GM19467 (cell line): ENCODE results near the gene RASD2.

Source experiments
- ATAC-seq: cut with Tn5 transposase; IDR thresholded peaks from one replicate; pipeline ENCODE4 v1.9.1; 2021; ENCODE audit warnings: mild to moderate bottlenecking, moderate library complexity; ENCODE audit not compliant: unreplicated experiment

RASD2 gene

DNA sequence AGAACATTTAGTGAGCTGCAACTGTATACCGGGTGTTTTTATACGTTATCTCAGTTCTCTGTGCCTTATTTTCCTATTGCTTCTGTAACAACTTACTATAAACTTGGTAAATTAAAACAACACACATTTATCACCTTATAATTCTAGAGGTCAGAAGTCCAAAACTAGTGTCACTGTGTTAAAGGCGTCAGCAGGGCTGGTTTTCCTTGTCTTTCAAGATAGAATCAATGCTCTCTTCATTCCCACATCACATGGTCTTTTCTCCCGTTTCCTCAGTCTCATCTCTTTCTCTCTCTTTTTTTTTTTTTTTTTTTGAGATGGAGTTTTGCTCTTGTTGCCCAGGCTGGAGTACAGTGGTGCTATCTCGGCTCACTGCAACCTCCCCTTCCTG, 40.4 kb downstream of the RASD2 start:
- ATAC-seq: no peak

DNA sequence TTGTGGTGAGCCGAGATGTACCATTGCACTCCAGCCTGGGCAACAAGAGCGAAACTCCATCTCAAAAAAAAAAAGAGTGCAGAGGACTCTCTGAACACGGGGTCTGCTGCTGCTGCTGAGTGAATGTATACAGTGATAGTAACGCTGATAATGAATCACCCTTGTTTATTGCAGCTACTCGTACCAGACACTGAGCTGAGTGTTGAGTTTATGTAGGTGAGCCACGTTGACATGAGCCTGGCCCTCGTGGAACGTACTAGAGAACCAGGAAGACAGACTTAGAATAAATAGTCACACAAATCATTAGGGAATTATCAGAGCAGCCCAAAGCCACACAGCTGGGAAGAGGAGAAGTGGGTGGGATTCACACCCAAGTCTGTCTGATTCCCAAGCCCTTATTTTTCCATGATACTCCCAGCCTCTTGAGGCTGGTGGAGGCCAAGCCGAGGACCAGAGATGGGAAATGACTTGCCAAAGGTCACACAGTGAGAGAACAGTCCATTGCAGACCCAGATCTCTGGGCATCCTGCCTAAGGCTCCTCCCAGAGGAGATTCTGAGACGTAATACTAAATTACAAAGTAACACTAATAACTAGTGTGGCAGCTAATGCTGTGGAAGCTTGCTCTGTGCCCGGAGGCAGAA, 41.7 kb downstream of the RASD2 start:
- no peak for ATAC-seq

DNA sequence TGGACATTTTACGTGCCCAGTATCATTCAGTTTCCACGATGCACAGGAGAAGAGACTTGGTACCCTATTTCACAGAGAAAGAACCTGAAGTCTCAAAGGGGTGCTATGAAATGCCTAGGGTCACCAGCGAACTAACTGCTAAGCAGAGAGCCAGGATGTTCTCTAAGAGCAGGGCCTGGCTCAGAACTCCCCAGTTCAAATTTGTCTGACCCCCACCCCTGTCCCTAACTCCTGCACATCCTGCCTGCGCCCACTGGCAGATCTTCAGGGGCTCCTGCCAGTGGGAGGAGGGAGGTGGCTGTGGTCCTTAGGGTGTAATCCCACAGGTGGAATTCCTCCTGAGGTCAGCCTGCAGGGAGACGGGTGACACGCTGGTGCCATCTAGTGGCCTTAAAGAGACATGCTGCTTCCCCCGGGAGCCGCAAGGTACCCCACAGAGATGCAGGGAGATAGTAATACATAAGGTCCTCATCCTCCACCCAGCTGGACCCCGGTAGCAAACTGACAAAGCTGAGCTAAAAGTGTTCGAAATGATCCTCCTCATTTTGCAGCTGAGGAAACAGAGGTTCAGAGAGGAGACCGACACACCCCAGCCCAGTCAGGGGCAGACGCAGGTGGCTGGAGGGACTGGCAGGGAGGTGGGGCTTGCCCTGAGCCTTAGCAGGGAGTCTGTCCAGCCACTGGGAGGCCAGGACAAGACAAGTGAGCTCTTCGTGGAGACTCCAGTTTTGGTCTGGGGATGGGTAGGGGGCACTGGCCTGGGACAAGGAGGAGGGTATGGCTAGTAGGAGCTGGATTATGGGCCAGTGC, 42.4 kb downstream of the RASD2 start:
- ATAC-seq: no peak

DNA sequence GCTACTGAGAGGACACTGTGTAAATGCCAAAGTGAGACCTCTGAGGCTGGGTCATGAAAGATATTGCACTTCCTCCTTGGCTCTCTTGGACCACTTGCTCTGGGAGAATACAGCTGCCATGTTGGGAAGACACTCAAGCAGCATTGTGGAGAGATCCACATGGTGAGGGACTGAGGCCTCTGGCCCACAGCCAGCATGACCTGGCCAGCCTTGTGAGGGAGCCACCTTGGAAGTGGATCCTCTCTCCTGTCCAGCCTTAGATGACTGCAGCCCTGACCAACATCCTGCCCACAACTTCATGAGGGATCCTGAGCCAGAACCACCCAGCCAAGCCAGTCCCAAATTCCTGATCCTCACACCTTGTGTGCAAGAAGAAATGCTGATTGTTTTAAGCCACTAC, 46.1 kb downstream of the RASD2 start:
- ATAC-seq: no peak

DNA sequence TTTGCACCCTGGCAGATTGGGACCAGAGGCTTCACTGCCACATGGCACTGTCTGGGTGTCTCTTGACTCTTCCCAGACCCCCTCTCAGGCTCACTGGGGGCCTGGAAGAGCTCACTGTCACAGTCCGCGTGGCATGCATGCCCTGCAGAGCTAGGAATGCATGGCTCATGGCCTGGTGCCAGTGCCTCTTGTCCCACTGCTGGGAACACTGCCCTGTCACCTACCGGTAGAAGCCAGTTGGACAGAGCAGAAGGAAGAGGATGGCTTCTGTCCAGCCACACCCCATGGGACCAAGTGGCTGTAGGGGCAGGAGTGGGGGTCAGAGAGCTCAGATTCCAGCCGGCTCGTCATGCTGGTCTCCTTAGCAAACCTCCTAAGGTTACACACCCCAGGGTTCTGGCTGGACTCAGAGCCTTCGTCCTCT, 46.8 kb downstream of the RASD2 start:
- ATAC-seq: no peak

DNA sequence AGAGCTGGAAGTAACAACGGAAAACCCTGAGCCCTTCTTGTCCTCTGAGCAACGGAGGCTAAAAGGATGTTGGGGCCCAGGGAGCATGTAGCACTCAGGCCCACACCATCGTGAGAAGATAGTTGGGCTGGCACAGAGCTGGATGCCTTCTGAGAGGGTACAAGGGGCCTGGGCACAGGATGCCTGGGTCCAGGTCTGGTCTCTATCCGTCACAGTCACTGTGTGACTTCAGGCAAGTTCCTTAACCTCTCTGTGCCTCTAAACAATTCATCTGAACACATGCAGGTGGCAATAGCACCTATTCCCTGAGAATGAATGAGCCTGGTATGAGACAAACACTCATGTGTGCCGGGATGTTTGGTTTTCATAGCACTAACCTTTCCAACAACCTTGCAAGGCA, 47.3 kb downstream of the RASD2 start:
- ATAC-seq: no peak

DNA sequence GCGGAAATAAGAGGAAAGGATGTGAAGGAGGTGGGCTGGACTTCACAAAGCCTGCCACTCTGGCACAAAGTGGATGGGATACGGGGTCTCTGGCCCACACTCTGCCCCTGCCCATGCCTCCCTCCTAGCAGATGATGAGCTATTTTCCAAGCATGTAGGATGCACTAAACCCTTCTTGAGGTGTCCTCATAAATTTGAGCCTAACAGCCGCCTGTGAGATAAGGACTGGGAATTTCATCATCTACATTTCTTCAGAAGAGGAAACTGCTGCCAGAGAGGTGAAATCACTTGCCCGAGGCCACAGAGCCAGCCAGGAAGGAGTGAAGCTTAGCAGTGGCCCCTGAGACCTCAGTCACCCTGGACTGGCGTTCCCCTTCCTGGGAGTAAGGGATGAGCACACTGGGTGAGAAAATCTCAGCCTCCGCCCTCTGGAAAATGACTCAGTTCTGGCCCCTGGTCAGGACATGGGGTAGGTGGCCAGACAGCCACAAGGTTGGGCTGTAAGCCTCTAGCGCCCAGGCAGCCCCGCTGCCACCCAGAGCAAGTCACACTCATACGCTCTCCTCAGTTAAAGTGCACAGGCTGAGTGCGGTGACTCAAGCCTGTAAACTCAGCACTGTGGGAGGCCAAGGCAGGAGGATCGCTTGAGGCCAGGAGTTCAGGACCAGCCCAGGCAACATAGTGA, 48.6 kb downstream of the RASD2 start:
- no peak for ATAC-seq

DNA sequence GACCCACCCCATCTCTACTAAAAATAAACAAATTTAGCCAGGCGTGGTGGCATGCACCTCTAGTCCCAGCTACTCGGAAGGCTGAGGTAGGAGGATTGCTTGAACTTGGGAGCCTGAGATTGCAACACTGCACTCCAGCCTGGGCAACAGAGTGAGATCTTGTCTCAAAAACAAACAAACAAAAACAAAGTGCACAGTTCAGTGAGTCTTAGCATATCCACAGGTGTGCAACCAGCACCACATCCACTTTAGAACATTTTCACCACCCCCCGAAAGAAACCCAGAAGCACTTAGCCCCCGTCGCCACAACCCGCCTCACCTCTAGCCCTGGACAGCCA, 49.1 kb downstream of the RASD2 start:
- ATAC-seq: no peak

DNA sequence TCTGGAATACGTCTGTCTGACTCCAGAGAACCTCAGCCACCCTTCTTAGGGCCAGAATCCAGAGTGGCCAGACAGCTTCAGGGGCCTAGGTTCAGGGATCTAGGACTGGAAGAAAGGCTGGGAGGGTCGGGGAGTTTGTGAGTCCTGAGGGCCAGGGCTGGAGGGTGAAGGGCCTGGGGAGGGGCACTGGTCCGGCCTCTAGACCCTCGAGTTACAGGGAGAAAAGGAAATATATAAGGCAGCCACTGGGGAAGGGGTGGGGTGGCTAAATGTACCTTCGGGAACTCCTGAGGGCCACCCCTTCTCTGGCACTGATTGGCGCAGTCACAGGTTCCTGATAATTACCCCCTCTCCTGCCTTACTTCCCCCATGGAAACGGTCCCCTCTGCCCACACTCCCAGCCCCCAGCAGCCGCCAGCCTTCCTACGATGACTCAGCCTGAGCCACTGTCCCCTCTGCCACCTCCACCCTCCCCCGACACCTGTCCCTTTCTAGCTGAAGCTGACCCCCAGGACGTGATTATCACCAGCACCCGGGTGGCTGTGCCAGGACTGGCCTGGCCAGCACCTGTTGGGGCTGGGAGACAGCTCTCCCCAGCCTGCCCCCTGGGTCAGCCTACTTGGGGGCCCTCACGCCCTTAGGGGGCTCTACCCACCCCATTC, 50.1 kb downstream of the RASD2 start:
- no peak for ATAC-seq

DNA sequence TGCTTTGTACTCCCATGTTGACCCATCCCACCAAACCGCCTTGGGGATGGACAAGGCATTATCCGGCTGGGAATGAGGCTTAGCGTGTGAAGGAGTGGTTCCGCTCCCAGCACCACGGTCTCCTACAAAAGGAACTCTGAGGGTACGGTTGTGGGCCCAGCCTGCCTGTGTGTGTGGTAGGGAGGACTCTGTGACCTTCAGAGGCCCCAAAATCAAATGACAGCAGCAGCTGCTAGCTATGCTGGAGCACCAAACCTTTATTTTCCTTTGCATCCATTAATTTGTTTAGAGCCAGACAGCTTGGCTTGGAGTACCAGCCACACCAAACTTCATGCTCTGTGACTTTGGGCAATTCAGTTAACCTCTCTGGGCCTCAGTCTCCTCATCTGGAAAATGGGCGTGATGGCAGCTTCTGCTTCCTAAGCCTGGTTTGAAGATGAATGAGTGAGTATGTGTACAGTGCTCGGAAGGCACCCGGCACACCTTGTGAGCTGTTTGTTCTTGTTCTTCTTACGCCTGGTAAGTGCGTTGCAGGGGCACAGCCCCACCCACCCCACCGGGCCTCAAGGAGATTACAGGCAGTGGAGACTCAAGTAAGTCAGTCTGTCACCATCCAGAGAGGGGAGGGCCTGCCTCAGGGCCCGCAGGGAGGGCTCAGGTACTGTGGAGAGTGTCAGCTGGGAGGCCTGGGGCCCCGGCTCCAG, 51.2 kb downstream of the RASD2 start:
- ATAC-seq: no peak

DNA sequence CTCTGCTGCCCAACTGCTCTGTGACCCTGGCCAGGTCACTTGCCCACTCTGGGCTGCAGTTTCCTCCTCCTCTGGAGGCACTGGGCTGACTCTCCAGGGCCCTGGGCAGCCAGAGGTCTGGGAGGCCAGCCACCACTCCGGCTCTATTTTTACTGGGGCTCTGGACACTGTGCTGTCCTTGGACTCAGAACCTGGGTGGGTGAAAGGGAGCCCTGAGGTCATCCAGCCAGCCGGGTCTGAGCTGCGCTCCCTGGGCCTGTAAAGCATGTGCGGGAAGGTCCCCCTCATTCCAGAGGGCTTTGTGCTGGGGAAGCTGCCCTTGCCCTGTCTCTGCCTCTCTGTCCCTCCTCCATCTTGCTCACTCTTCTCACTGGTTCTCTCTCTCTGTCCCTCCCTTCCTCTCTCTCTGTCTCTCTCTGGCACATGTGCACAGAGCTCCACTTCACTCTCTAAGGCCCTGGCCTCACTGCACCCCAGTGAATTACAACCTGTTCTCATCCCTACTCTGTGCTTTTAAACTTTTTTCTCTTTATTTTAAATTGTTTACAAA, 51.9 kb downstream of the RASD2 start:
- no peak for ATAC-seq

DNA sequence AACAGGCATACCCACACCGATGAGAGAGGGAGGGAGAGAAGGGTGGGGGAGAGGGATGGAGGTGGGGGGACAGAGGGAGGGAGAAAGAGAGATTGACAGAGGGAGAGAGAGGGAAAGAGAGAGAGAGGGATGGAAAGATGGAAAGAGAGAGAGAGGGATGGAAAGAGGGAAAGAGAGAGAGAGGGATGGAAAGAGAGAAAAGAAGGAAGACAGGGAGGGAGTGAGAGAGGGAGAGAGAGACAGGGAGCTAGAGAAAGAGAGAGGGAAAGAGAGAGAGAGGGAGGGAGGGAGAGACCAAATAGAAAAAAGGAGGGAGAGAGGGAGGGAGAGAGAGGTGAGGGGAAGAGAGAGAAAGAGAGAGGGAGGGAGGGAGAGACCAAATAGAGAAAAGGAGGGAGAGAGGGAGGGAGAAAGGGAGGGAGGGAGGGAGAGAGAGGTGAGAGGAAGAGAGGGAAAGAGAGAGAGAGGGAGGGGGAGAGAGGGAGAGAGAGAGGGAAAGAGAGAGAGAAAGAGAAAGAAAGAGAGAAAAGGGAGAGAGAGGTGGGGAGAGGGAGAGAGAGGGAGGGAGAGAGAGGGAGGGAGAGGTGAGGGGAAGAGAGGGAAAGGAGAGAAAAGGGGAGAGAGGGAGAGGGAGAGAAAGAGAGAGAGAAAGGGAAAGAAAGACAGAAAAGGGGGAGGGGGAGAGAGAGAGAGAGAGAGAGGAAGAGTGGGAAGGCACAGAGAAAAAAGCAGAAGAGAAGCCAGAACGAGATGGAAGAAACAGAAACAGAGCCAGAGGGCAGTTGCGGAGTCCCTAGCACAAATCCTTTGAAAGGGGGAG, 52.6 kb downstream of the RASD2 start:
- no peak for ATAC-seq

DNA sequence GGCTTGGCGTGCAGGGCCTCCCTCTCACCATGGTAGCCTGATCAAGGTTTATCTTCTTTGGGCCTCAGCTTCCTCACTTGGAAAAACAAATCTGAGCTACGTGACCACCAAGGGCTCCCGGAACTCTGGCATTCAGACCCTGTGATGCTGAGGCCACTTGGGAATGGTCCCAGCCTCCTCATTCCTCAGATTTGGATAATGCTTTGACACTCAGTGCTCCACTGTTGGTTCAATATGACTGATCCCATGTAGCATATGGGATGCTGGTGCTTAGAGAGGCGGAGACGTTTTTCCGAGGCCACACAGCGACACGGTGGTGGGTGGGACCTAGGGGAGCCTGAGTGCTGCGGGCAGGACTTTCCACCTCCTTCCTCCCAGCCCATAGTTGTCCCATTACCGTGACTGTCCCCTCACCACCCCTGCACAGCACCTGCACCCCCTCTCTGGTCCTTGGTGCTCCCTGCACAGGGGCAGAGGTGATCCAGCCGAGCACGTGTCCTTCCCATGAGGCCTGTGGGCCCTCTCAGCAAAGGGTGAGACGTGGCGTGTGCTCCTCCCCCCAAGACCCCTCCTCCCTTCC, 53.4 kb downstream of the RASD2 start:
- no peak for ATAC-seq

DNA sequence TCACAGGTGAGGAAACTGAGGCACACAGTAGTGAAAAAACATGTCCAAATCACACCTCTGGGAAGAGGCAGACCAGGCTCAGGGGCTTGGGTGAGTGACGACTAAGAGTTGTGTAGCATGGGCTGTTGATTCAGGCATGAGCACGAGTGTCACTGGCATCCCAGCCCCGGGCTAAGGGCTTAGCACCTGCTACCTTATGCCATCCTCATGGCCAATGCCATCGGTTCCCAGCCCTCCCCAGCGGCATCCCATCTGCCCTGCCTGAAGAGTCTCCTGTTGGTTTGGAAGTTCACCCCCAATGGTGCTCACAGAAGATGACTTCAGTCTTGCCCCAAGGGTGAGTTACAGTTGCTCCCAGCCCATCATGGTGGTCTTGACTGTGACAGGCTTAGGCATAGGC, 54.1 kb downstream of the RASD2 start:
- ATAC-seq: no peak

DNA sequence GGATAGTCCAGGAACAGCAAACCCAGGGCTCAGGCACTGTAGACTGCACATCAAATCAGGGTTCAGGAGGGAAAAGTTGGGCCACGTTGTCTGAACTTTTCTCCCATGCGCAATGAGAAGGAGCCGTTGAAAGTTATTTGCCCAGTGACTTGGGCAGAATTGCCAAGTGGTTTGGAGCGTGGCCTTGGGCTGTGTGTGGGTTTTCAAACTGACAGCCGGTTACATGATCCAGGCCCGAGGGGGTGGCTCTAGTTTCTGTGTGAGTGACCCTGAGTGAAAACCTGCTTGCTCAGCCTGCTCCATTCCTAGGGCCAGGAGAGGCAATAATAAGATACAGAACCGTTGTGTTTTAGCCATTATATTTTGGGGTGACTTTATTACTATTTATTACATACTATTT, 56.2 kb downstream of the RASD2 start:
- no peak for ATAC-seq

DNA sequence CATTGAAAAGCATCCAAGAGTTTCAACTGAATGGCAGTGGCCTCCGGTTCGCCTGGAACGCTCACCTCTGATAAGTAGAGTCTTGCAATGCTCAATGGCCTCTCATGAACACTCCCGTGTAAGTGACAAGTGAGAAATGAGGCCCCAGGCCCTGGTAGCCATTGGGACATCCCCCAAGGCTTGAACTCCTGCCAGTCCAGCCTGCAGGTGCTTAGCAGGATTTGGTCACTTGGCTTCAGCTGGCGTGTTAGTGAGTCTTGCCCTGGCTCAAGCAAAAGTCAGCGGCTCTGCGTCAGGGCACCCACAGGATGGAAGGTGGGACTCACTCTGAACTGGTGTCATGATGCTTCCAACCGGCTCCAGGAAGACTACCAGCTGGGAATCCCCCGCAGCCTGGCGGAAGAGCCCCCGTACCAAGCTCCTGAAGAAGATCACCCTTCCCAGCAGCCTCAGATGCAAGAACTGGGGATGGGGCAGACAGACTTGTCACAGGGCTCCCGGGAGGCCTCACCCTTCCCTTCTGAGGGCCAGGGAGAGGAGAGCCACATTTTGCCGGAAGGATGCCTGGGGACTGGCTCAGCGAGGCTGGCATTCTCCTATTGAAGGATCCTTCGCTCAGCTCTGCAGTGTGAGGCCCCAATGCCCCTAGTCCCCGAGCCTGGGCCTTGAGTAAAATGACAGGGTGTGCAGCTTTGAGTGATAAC, 57.2 kb downstream of the RASD2 start:
- ATAC-seq: no peak

DNA sequence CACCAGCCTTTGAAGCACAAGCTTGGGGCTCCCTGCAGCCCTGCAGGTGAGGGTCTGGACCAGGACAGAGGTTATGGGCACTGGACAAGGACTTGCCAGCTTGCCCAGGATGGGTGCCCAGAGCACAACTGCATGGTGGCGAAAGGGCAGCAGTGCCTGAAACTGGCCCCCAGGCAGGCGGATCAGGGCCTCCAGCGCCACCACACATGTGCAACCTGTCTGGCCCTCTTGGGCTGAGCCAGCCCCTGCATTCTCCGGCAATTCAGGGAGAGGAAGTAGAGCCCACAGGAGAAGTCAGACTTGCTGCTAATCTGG, 57.7 kb downstream of the RASD2 start:
- ATAC-seq: no peak

DNA sequence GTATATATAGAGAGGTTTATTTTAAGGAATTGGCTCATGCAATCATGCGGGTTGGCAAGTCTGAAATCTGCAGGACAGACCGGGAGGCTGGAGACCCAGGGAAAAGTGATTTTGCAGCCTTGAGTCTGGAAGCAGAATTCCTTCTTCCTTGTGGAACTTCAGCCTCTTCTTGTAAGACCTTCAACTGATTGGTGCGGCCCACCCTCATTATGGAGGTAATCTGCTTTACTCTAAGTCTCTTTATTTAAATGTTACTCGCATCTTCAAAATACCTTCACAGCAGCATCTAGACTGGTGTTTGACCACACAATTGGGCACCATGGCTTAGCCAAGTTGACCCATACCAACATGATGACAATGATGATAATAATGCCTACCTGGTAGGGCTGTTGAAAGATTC, 58.7 kb downstream of the RASD2 start:
- no peak for ATAC-seq

DNA sequence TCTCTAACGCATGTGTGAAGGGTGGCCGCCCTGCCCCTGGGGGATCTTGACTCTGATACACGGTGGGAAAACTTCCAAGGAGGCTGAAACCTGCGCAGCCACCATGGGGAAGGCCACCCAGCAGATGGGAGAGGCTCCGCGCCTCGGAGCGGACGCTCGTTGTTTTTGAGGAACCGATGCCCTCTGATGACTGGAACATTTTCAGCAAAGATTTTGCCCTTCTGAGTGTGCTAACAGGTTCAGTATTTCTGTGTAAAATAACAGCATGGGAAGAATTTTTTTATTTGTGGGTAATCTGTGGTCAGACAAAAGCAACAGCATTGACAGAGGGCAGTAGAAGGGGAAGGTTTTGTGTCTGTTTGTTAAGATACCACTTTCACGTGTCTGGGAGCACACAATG, 59.8 kb downstream of the RASD2 start:
- no peak for ATAC-seq
